ENCODE measurements around the gene LYL1. TPM values are rescaled to one million over a fixed set of nuclear protein-coding genes. Genes with fewer than 3 reads are reported as not detected.
A peak's percentile ranks its signal among the peaks of the same experiment; 100 is the strongest.

The LYL1 gene
- total RNA-seq, 1 experiment from 2014 or later = 0.63 TPM

GRCh38 chr19:13055213-13056051, 47.2 kb downstream of the LYL1 start:
- Mint-ChIP-seq H3K4me1 (peaks cover 43 to 69% of the 10 kb centered on the region in 2 experiments), H3K9me3 (peaks cover 0 to 10% of the 10 kb centered on the region in 2 experiments; a peak in 2 of 5 replicates), H3K4me3 (peak overlapping the region; percentile 10 to 66; a peak in 4 of 5 replicates), H3K27me3 (ENCODE audit: low read depth) (peaks cover 97% of the 10 kb centered on the region), H3K36me3 (ENCODE audit: insufficient read depth in 1 of 3, low read depth in 3 of 3) (no peaks in the 10 kb centered on the region; a peak in 1 of 7 replicates), H3K27ac (no peak overlapping the region)
- Histone ChIP-seq H3K23ac (ENCODE audit: insufficient read length, low read depth, low read length) (no peak overlapping the region), H4K8ac (replicated peaks; ENCODE audit: insufficient read length, low read depth, low read length) (no peak overlapping the region), H3K4ac (ENCODE audit: low read depth, low read length) (no peak overlapping the region), H3K18ac (ENCODE audit: insufficient read length, low read depth, low read length) (no peak overlapping the region), H2BK120ac (ENCODE audit: low read depth, low read length, poor library complexity, severe bottlenecking) (no peak overlapping the region), H3K27ac (ENCODE audit: insufficient read length, low read depth, low read length) (no peak overlapping the region), H2BK12ac (ENCODE audit: insufficient read length, low read depth, low read length) (no peak overlapping the region), H2BK20ac (ENCODE audit: low read depth, low read length, poor library complexity, severe bottlenecking) (no peak overlapping the region), H3T11ph (ENCODE audit: low read length) (no peak overlapping the region), H3K79me2 (ENCODE audit: insufficient read depth, low read length) (no peaks in the 10 kb centered on the region), H3K27me3 (ENCODE audit: insufficient read depth, low read length) (peaks cover 72% of the 10 kb centered on the region), H2BK15ac (ENCODE audit: low read depth, low read length) (no peak overlapping the region), H3K14ac (ENCODE audit: insufficient read depth, low read length) (no peak overlapping the region; the same call in 1 of the 2 replicates), H2AK5ac (ENCODE audit: insufficient read length, low read length) (no peak overlapping the region), H3K4me1 (ENCODE audit: insufficient read depth, low read length) (peaks cover 8% of the 10 kb centered on the region; the same call in 1 of the 2 replicates), H4K91ac (ENCODE audit: insufficient read length, low read depth, low read length) (no peak overlapping the region), H4K20me1 (ENCODE audit: control insufficient read depth, insufficient read depth, insufficient read length) (no peaks in the 10 kb centered on the region), H2BK5ac (ENCODE audit: insufficient read length, low read length) (no peak overlapping the region), H3K9me3 (ENCODE audit: control insufficient read depth, low read depth, low read length) (no peaks in the 10 kb centered on the region), H3K9ac (ENCODE audit: extremely low read depth, insufficient read length, low read length) (no peak overlapping the region), H3K56ac (ENCODE audit: insufficient read length, low read depth, low read length) (no peak overlapping the region), H4K5ac (ENCODE audit: insufficient read length, low read depth, low read length) (no peak overlapping the region), H3K4me2 (ENCODE audit: insufficient read depth, insufficient read length, low read length) (peak overlapping the region; percentile 42), H3K23me2 (ENCODE audit: insufficient read length, low read depth, low read length, poor library complexity, severe bottlenecking) (peaks cover 3% of the 10 kb centered on the region), H2AFZ (ENCODE audit: low read length) (no peak overlapping the region), H3K79me1 (ENCODE audit: insufficient read depth, low read depth, low read length, poor library complexity, severe bottlenecking) (no peaks in the 10 kb centered on the region)
- TF ChIP-seq, protein P1, sequence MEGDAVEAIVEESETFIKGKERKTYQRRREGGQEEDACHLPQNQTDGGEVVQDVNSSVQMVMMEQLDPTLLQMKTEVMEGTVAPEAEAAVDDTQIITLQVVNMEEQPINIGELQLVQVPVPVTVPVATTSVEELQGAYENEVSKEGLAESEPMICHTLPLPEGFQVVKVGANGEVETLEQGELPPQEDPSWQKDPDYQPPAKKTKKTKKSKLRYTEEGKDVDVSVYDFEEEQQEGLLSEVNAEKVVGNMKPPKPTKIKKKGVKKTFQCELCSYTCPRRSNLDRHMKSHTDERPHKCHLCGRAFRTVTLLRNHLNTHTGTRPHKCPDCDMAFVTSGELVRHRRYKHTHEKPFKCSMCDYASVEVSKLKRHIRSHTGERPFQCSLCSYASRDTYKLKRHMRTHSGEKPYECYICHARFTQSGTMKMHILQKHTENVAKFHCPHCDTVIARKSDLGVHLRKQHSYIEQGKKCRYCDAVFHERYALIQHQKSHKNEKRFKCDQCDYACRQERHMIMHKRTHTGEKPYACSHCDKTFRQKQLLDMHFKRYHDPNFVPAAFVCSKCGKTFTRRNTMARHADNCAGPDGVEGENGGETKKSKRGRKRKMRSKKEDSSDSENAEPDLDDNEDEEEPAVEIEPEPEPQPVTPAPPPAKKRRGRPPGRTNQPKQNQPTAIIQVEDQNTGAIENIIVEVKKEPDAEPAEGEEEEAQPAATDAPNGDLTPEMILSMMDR (conservative IDR thresholded peaks at IDR 0.05) = no peak; the same call in 2 of the 3 replicates
- no CpG with 5 or more reads among the region's 29 CpGs for WGBS (ENCODE audit: extremely low coverage, insufficient read length, low lambda C conversion rate)
- peak; percentile 67 for DNase-seq

Measured in H9 (cell line).